ENCODE measurements around the gene RASD2. TPM values are rescaled to one million over a fixed set of nuclear protein-coding genes. Genes with fewer than 3 reads are reported as not detected.
A peak's percentile ranks its signal among the peaks of the same experiment; 100 is the strongest.

The RASD2 gene
- total and polyA plus RNA-seq, 9 donors = 0.24 to 4.4 (median 2.8) TPM

DNA sequence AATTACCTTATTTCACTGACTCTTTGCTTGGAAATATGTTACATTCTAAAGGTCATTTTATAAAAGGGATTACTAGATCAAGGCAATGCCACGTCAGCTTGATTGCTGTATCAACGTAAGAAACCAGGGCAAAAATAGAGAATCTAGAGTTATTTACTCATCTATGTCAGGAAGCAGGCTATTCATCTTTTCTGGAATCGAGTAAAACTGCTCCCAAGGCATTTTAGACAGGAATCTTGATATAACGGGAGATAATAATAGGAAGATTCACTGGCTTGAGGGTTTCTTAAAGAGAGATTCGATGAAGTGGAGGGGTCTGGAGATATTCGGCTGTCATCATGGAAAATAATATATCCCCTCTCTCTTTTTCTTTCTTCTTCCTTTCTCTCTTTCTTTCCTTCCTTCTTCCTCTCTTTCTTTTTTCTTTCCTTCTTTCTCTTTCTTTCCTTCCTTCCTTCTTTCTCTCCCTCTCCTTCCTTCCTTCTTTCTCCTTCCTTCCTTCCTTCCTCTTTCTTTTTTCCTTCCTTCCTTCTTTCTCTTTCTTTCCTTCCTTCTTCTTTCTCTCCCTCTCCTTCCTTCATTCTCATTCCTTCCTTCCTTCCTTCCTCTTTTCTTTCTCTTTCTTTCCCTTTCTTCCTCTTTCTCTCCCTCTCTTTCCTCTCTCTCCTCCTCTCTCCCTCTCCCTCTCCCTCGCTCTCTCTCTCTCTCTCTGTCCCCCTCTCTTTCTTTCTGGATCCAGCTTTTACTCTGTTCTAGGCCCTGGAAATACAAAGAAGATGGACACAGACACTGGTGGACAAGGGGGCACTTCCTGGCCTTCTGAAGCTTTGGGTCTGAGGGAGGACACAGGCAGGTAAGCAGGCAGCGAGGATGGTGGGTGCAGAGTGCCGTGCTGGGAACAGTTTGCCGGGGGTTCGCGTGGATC lies 18.1 kb upstream of the RASD2 start:
- intact Hi-C loops (cut with DNase I) = no loop called here

DNA sequence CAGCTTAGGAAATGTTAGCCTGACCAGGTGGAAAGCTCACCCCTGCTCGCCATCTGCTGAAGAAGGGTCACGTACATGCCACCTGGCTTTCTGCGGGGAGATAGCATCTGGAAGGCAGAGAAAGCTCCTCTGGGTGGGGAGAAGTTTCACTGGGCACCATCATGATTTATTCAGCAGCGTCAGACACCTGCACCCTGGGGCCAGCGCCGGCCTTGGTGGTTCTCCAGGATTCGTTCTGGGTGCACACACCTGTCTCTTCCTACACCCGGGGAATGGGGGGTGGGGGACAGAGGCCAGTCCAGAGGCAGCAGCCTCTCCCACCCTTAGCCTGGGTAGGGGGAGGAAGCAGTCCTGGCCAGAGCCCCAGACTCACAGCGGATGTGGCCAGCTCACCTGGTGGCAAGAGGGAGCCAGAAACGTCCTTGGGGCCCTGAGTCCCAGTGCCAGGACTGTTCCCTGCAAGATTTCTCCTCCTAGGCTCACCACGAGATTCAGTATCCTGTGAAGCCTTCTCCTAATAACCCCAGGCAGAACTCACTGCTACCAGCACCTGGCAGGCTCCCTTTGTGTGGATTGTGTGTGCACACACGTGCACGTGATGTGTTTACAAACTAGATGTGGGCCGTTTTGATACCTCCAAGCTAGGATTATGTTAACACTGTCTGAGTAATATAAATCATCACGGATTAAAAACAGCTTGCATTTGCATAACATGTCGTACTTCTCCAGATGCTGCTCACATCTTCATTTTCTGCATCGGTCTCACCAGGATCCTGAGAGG lies 17.3 kb upstream of the RASD2 start:
- Histone ChIP-seq H3K27ac (no peak overlapping the region), H3K9me3 (no peaks in the 10 kb centered on the region), H3K27me3 (no peaks in the 10 kb centered on the region), H3K36me3 (no peaks in the 10 kb centered on the region), H3K4me3 (no peak overlapping the region), H3K4me1 (ENCODE audit: insufficient read depth) (peaks cover 2% of the 10 kb centered on the region)
- WGBS, 3 donors = 33 to 54% (median 45%) methylated on average over 16 to 17 of the region's 17 CpGs
- intact Hi-C loops (cut with DNase I) = no loop called here
- DNase-seq = no peak
- no peak for TF ChIP-seq CTCF (IDR thresholded peaks at IDR 0.05)
- TF ChIP-seq POLR2A (IDR thresholded peaks at IDR 0.05) = no peak

More for the DNA sequence above, 18.1 kb upstream of the RASD2 start:
- Histone ChIP-seq H3K27ac (no peak overlapping the region), H3K4me3 (no peak overlapping the region), H3K36me3 (no peaks in the 10 kb centered on the region), H3K4me1 (ENCODE audit: insufficient read depth) (peaks cover 2% of the 10 kb centered on the region), H3K27me3 (no peaks in the 10 kb centered on the region), H3K9me3 (no peaks in the 10 kb centered on the region)
- TF ChIP-seq CTCF (IDR thresholded peaks at IDR 0.05) (no peak), POLR2A (IDR thresholded peaks at IDR 0.05) (no peak), EP300 (IDR thresholded peaks at IDR 0.05) (no peak)
- 73 to 81% (median 75%) methylated on average over 12 of the region's 12 CpGs for WGBS, 3 donors
- DNase-seq = no peak

DNA sequence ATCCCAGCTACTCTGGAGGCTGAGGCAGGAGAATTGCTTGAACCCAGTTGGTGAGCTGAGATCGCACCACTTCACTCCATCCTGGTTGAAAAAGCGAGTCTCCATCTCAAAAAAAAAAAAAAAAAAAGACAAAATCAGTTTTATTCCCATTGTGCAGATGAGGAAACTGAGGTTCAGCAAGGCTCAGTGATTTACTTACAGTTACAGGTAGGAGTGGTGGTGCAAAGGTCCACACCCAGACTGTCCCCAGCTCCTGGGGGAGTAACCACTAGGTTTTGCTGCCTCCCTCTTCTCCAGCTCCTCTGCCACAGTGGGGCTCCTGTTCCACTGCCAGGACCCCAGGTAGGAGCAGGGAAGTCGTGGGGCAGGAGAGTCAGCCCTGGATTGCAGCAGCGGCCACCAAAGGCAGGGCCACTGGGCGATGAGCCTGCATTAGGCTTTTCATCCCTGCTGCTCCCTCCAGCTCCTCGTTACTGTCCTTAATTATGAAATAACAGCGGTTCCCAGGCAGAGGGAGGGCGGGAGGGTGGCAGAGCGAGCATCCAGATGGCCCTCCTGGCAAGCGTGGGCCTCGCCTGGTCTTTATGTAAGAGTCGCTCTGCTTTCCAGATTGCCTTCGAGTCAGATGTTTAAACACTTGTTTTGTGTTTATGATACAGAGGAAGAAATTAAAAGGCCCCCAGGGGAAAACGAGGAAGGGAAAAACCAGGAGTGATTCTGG lies 15.5 kb upstream of the RASD2 start:
- intact Hi-C loops (cut with DNase I) = no loop called here
- Histone ChIP-seq H3K4me1 (ENCODE audit: insufficient read depth) (peaks cover 2% of the 10 kb centered on the region), H3K9me3 (no peaks in the 10 kb centered on the region), H3K27me3 (no peaks in the 10 kb centered on the region), H3K4me3 (no peak overlapping the region), H3K36me3 (no peaks in the 10 kb centered on the region), H3K27ac (no peak overlapping the region)
- TF ChIP-seq EP300 (IDR thresholded peaks at IDR 0.05) (no peak), CTCF (IDR thresholded peaks at IDR 0.05) (no peak), POLR2A (IDR thresholded peaks at IDR 0.05) (no peak)
- DNase-seq = peak in 1 of 5 donors; percentile 64
- WGBS, 3 donors = 43 to 59% (median 50%) methylated on average over 14 of the region's 14 CpGs

GRCh38 chr22:35525687-35526332 lies 14.8 kb upstream of the RASD2 start:
- no peaks in the 10 kb centered on the region for H3K27me3 ChIP-seq
- H3K36me3 ChIP-seq = no peaks in the 10 kb centered on the region
- no peak overlapping the region for H3K27ac ChIP-seq
- no peak overlapping the region for H3K4me3 ChIP-seq
- WGBS, 3 donors = 88 to 91% (median 88%) methylated on average over 12 of the region's 12 CpGs
- peaks cover 2% of the 10 kb centered on the region for H3K4me1 ChIP-seq (ENCODE audit: insufficient read depth)
- no peaks in the 10 kb centered on the region for H3K9me3 ChIP-seq
- no peak for TF ChIP-seq CTCF (IDR thresholded peaks at IDR 0.05)
- no peak for TF ChIP-seq EP300 (IDR thresholded peaks at IDR 0.05)
- no peak for TF ChIP-seq POLR2A (IDR thresholded peaks at IDR 0.05)
- DNase-seq = no peak
- intact Hi-C loops (cut with DNase I) = no loop called here
